CD14-positive monocyte (primary cell): ENCODE measurements around the gene DTD1. TPM values are rescaled to one million over a fixed set of nuclear protein-coding genes. Genes with fewer than 3 reads are reported as not detected.

Source experiments
- DNase-seq, 3 donors: peaks; one replicate each; pipeline ENCODE4 v3.0.0-alpha.2; 2011 to 2022
- H2AFZ ChIP-seq: 2 replicates; pipeline ENCODE4 v1.6.0; 2012; ENCODE audit warnings: mild to moderate bottlenecking, low read depth, low read length, inconsistent platforms; ENCODE audit not compliant: insufficient read depth, poor library complexity, severe bottlenecking
- H3K27ac ChIP-seq, 2 donors: 1 replicate in 1 of 2; 2 replicates in 1 of 2; pipeline ENCODE4 v1.5.1; 2012 to 2013; ENCODE audit warnings: low read length in 2 of 2, control low read depth in 1 of 2, inconsistent platforms in 1 of 2, low read depth in 1 of 2, mild to moderate bottlenecking in 1 of 2
- H3K27me3 ChIP-seq, 2 donors: one replicate each; pipeline versions ENCODE4 v1.6.0 to v1.6.1; 2011 to 2013; ENCODE audit warnings: low read length in 2 of 2; ENCODE audit not compliant: control insufficient read depth in 2 of 2, insufficient read depth in 2 of 2
- H3K36me3 ChIP-seq, 2 donors: replicated peaks in 1 of 2; 1 replicate in 1 of 2; 2 replicates in 1 of 2; pipeline versions ENCODE4 v1.5.1 to v1.6.1; 2012 to 2013; ENCODE audit warnings: low read length in 2 of 2, control low read depth in 1 of 2, inconsistent platforms in 1 of 2, mild to moderate bottlenecking in 1 of 2; ENCODE audit not compliant: insufficient read depth in 2 of 2, control insufficient read depth in 1 of 2
- H3K4me1 ChIP-seq, 2 donors: 1 replicate in 1 of 2; 2 replicates in 1 of 2; pipeline versions ENCODE4 v1.5.1 to v1.6.1; 2012 to 2013; ENCODE audit warnings: low read length in 2 of 2, control low read depth in 1 of 2, inconsistent platforms in 1 of 2, mild to moderate bottlenecking in 1 of 2, moderate library complexity in 1 of 2; ENCODE audit not compliant: insufficient read depth in 2 of 2, control insufficient read depth in 1 of 2
- H3K4me2 ChIP-seq: replicated peaks from 2 replicates; pipeline ENCODE3; 2012; ENCODE audit warnings: low read length, moderate library complexity, mild to moderate bottlenecking; ENCODE audit not compliant: poor library complexity, severe bottlenecking; ENCODE audit errors: extremely low read depth
- H3K4me3 ChIP-seq, 3 experiments: fragments of 200-600 bp in 1 of 3; sonication (generic) in 1 of 3; replicated peaks in 1 of 3; 1 replicate in 2 of 3; 2 replicates in 1 of 3; pipeline ENCODE4 v1.5.1; 2011 to 2013; ENCODE audit warnings: low read length in 3 of 3, mild to moderate bottlenecking in 3 of 3, control low read depth in 2 of 3, low read depth in 2 of 3, inconsistent platforms in 1 of 3, moderate library complexity in 1 of 3
- H3K79me2 ChIP-seq: 2 replicates; pipeline ENCODE4 v1.6.0; 2012; ENCODE audit warnings: mild to moderate bottlenecking, control low read depth, inconsistent platforms, low read length, moderate library complexity; ENCODE audit not compliant: insufficient read depth
- H3K9ac ChIP-seq: 2 replicates; pipeline ENCODE4 v1.6.0; 2017; ENCODE audit warnings: low read length, mild to moderate bottlenecking; ENCODE audit not compliant: insufficient read depth, poor library complexity, severe bottlenecking
- H3K9me3 ChIP-seq, 2 donors: replicated peaks in 1 of 2; 1 replicate in 1 of 2; 2 replicates in 1 of 2; pipeline versions ENCODE4 v1.5.1 to v1.6.1; 2012 to 2013; ENCODE audit warnings: low read length in 2 of 2, control low read depth in 1 of 2; ENCODE audit not compliant: control insufficient read depth in 1 of 2, insufficient read depth in 1 of 2
- H4K20me1 ChIP-seq: 2 replicates; pipeline ENCODE4 v1.6.0; 2012; ENCODE audit warnings: mild to moderate bottlenecking, low read length, control low read depth, moderate library complexity; ENCODE audit not compliant: insufficient read depth
- H3K27ac Mint-ChIP-seq, 7 donors: one replicate each; pipeline ENCODE4 v1.8.0; 2020; ENCODE audit warnings: mild to moderate bottlenecking in 7 of 7, mixed read lengths in 7 of 7, moderate library complexity in 6 of 7, inconsistent platforms in 2 of 7
- H3K27me3 Mint-ChIP-seq, 3 donors: one replicate each; pipeline ENCODE4 v1.8.0; 2021 to 2022; ENCODE audit warnings: low read depth in 3 of 3, mild to moderate bottlenecking in 3 of 3, mixed read lengths in 3 of 3, moderate library complexity in 3 of 3, inconsistent platforms in 1 of 3
- H3K36me3 Mint-ChIP-seq, 2 donors: one replicate each; pipeline ENCODE4 v1.8.0; 2020; ENCODE audit warnings: mixed read lengths in 2 of 2, inconsistent platforms in 1 of 2, mild to moderate bottlenecking in 1 of 2
- H3K4me1 Mint-ChIP-seq: one replicate; pipeline ENCODE4 v1.8.0; 2020; ENCODE audit warnings: mild to moderate bottlenecking, mixed read lengths
- H3K4me3 Mint-ChIP-seq, 2 donors: one replicate each; pipeline ENCODE4 v1.8.0; 2020; ENCODE audit warnings: mild to moderate bottlenecking in 2 of 2, mixed read lengths in 2 of 2, moderate library complexity in 1 of 2
- H3K9me3 Mint-ChIP-seq, 7 donors: one replicate each; pipeline ENCODE4 v1.8.0; 2020 to 2022; ENCODE audit warnings: mixed read lengths in 7 of 7, mild to moderate bottlenecking in 6 of 7, moderate library complexity in 6 of 7, inconsistent platforms in 2 of 7
- WGBS: methylation state at CpG from one replicate; pipeline ENCODE4 v1.1.5; 2013; ENCODE audit warnings: missing lambda C conversion rate; ENCODE audit not compliant: insufficient coverage; 5-methylcytosine and 5-hydroxymethylcytosine counted together
- intact Hi-C, 2 donors: fragments of 100-400 bp; cut with micrococcal nuclease; formaldehyde crosslinking; loops; one replicate each; pipeline versions ENCODE4 v1.15.0 to v1.15.1; 2023
- polyA plus RNA-seq, 3 donors: library from polyadenylated mRNA; depleted of rRNA in 1 of 3; unstranded in 2 of 3; stranded (reverse) in 1 of 3; fragments of 300-500 nt in 2 of 3; fragments of >200 nt in 1 of 3; fragmentation: Illumina TruSeq in 2 of 3; gene quantifications; 1 replicate in 2 of 3; 2 replicates in 1 of 3; pipeline ENCODE4 v1.2.3, GENCODE V29; 2012 to 2021
- TF ChIP-seq, protein P1 (sequence below): fragments of 200-600 bp; IDR thresholded peaks from one replicate; pipeline ENCODE4 v1.8.0; 2022; ENCODE audit warnings: antibody characterized with exemption, mild to moderate bottlenecking

The DTD1 gene
- polyA plus RNA-seq, 3 donors: 18.8 to 33.6 (median 26.3) TPM

DNA sequence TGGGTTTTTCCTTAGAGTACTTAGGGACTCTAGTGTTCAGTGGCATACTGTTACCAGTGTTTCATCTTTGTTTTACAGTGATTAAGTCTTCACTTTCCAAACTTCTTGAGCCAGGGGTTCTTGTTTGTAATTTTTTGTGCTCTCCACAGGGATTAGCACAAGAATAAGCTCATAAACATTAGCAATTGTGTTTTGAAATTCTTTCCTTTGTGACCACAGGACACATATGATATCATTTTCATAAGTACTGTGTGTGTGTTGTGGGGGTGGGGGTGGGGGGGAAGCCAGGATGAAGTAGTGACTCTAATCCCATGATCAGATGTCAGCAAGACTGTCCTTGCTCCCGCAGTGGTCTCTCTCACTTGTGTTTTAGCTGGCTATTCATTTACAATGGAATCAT is 124.3 kb downstream of the DTD1 start:
- no peaks in the 10 kb centered on the region for H3K79me2 ChIP-seq
- no peak overlapping the region for H3K27ac ChIP-seq
- no peak overlapping the region for H2AFZ ChIP-seq
- 100% methylated on average over 1 of the region's 1 CpG for WGBS
- no peaks in the 10 kb centered on the region for H3K4me1 Mint-ChIP-seq
- H3K4me2 ChIP-seq: no peak overlapping the region
- no peaks in the 10 kb centered on the region for H3K4me1 ChIP-seq
- no peaks in the 10 kb centered on the region for H3K36me3 ChIP-seq
- intact Hi-C loops: no loop called here
- peaks cover 0 to 1% (median 0%) of the 10 kb centered on the region in 3 donors for H3K27me3 Mint-ChIP-seq
- H3K4me3 ChIP-seq: no peak overlapping the region
- H3K36me3 Mint-ChIP-seq: peaks cover 0 to 4% of the 10 kb centered on the region in 2 donors
- DNase-seq: no peak
- H3K4me3 Mint-ChIP-seq: no peak overlapping the region
- TF ChIP-seq, protein P1, sequence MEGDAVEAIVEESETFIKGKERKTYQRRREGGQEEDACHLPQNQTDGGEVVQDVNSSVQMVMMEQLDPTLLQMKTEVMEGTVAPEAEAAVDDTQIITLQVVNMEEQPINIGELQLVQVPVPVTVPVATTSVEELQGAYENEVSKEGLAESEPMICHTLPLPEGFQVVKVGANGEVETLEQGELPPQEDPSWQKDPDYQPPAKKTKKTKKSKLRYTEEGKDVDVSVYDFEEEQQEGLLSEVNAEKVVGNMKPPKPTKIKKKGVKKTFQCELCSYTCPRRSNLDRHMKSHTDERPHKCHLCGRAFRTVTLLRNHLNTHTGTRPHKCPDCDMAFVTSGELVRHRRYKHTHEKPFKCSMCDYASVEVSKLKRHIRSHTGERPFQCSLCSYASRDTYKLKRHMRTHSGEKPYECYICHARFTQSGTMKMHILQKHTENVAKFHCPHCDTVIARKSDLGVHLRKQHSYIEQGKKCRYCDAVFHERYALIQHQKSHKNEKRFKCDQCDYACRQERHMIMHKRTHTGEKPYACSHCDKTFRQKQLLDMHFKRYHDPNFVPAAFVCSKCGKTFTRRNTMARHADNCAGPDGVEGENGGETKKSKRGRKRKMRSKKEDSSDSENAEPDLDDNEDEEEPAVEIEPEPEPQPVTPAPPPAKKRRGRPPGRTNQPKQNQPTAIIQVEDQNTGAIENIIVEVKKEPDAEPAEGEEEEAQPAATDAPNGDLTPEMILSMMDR: no peak
- H3K9me3 ChIP-seq: no peaks in the 10 kb centered on the region
- H3K9me3 Mint-ChIP-seq: no peaks in the 10 kb centered on the region
- no peaks in the 10 kb centered on the region for H3K27me3 ChIP-seq
- H3K27ac Mint-ChIP-seq: peak overlapping the region in 1 of 7 donors; percentile 21
- H4K20me1 ChIP-seq: no peaks in the 10 kb centered on the region
- H3K9ac ChIP-seq: no peak overlapping the region

DNA sequence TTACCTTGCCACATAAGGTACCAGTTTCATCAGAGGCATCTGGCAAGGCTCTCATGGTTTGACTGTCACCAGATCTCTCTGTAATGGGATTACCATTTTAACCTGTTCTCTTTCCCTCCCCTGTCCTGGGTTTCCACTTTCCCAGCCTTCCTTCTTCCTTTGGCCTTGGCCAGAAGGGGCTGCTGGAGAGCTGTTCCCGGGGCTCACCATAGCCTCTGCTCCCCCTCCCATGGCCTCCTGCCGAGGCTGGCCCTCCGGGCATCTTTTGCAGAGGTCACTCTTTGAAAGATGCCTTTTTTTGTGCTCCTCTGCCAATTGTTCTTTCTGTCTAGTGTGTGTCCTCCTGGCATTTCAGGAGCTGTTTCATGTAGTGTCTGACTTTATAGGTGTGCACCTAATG is 125.0 kb downstream of the DTD1 start:
- DNase-seq: no peak
- H3K4me3 ChIP-seq: no peak overlapping the region
- intact Hi-C loops: no loop called here
- Mint-ChIP-seq H3K4me1 (no peaks in the 10 kb centered on the region), H3K4me3 (no peak overlapping the region), H3K36me3 (peaks cover 0 to 4% of the 10 kb centered on the region in 2 donors), H3K27ac (no peak overlapping the region), H3K27me3 (peaks cover 0 to 1% (median 0%) of the 10 kb centered on the region in 3 donors), H3K9me3 (no peaks in the 10 kb centered on the region)
- no peaks in the 10 kb centered on the region for H3K79me2 ChIP-seq
- no peaks in the 10 kb centered on the region for H3K36me3 ChIP-seq
- no peaks in the 10 kb centered on the region for H4K20me1 ChIP-seq
- H3K9me3 ChIP-seq: no peaks in the 10 kb centered on the region
- no peak overlapping the region for H3K9ac ChIP-seq
- TF ChIP-seq, protein P1: no peak
- H3K27ac ChIP-seq: no peak overlapping the region
- WGBS: 100% methylated on average over 3 of the region's 3 CpGs
- no peaks in the 10 kb centered on the region for H3K4me1 ChIP-seq
- no peak overlapping the region for H3K4me2 ChIP-seq
- H2AFZ ChIP-seq: no peak overlapping the region
- H3K27me3 ChIP-seq: no peaks in the 10 kb centered on the region
